ENCODE results near the gene ARHGAP27.

ARHGAP27 gene

GRCh38 chr17:45425125-45425983 lies 7.3 kb downstream of the ARHGAP27 start:
- peak; percentile 79 for DNase-seq (ENCODE audit: low read depth)
- H3K4me3 ChIP-seq (ENCODE audit: low read depth, low read length): peak overlapping the region; percentile 61
- peak; percentile 75 for TF ChIP-seq CTCF (IDR thresholded peaks at IDR 0.05; ENCODE audit: control insufficient read depth, extremely low read depth, insufficient read depth)

- peak overlapping the region; percentile 61 for H3K4me3 ChIP-seq (ENCODE audit: low read depth, low read length)
- DNase-seq (ENCODE audit: low read depth): no peak
- no peak for TF ChIP-seq CTCF (IDR thresholded peaks at IDR 0.05; ENCODE audit: control insufficient read depth, extremely low read depth, insufficient read depth)
These were observed 7.9 kb downstream of the ARHGAP27 start for GRCh38 chr17:45424769-45425124.

GRCh38 chr17:45423975-45424335 lies 8.7 kb downstream of the ARHGAP27 start:
- no peak for TF ChIP-seq CTCF (IDR thresholded peaks at IDR 0.05; ENCODE audit: control insufficient read depth, extremely low read depth, insufficient read depth)
- no peak overlapping the region for H3K4me3 ChIP-seq (ENCODE audit: low read depth, low read length)
- DNase-seq (ENCODE audit: low read depth): no peak

- no peak for TF ChIP-seq CTCF (IDR thresholded peaks at IDR 0.05; ENCODE audit: control insufficient read depth, extremely low read depth, insufficient read depth)
- no peak for DNase-seq (ENCODE audit: low read depth)
- H3K4me3 ChIP-seq (ENCODE audit: low read depth, low read length): no peak overlapping the region
These were observed 9.2 kb downstream of the ARHGAP27 start for GRCh38 chr17:45423304-45423974.

DNA sequence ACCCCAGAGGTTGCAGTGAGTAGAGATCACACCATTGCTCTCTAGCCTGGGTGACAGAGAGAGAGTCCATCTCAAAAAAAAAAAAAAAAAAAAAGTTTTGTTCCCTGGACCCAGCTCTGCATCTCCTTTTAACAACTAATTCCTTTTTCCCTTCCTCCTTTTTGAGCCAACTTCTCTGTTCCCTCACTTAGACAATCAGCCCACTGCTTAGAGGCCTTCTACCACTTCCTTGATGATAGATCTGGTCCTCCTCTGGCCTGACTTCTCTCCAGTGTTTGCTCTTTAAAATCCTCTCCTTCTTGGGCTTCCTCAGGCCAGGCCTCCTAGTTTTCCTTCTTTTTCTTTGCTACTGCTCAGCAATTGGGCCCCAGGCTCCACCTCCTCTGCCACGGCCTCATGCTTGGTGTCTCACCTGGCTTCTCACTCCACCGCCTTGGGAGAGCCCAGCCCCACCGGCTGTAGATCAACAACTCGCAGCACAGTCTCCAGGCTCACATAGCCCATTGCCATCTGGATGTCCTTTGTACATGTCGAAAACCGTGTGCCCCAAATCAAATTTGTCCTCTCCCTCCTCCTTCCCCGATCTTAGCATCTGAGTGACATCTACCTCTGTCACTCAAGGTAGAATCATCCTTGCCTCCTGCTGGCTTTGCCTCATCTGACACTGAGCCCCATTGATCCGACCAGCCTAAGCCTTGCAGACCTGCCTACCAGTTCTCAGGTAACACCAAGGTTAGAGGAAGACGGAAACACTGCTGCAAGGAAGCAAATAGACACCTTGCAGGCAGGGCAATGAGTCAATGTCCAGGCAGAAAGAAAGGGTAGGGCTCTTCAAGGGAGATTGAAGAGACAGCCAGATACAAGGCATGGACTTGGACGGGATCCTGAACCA lies 17.4 kb downstream of the ARHGAP27 start:
- TF ChIP-seq CTCF (IDR thresholded peaks at IDR 0.05; ENCODE audit: control insufficient read depth, extremely low read depth, insufficient read depth): no peak
- DNase-seq (ENCODE audit: low read depth): no peak
- H3K4me3 ChIP-seq (ENCODE audit: low read depth, low read length): no peak overlapping the region

GRCh38 chr17:45413498-45413923 lies 19.2 kb downstream of the ARHGAP27 start:
- DNase-seq (ENCODE audit: low read depth): no peak
- no peak overlapping the region for H3K4me3 ChIP-seq (ENCODE audit: low read depth, low read length)
- no peak for TF ChIP-seq CTCF (IDR thresholded peaks at IDR 0.05; ENCODE audit: control insufficient read depth, extremely low read depth, insufficient read depth)

All from LNCaP clone FGC (cell line).